ENCODE measurements around the gene GPR37L1.
"Not testable (repeated sequence)": the region's sequence is repeated elsewhere in the genome, so short reads cannot be mapped to it uniquely, and the experiment has no call there.

The GPR37L1 gene

DNA sequence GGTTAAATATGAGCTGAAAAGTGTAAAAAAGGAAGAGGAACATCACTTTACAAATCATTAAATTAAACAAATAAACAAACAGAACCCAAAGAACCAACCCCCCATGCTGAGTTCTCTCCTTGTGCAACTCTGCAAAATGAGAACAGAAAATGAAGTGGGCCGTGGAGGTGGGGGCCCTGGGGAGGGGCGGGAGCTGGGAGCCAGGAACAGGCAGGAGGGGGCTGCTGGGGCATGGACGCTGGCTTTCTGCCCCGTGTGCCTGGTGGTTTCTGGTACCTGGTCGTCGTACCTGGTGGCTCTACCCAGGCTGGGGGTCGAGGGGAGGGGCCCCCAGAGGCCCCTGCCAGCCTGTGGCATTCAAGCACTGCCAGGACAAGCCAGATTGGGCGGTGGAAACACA is 10.8 kb downstream of the GPR37L1 start:
- no peak for DNase-seq

DNA sequence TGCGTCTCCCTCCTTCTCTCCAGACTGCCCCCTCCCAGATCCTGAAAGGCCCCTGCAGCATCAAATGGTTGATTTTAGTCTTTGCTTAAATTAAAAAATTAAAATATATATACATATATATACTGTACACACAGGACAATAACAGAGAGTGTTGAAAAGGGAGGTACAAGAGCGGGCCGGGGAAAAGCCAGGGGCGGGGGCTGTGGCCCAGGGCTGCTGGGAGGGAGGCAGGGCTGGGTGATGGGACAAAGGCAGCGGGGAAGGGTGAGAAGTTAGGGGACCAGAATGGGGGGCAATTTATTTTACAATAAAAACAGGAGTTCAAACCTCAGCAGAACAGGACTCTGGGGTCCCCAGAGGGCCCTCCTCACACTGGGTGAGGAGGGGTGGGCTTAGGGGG is 11.3 kb downstream of the GPR37L1 start:
- DNase-seq, result no peak

DNA sequence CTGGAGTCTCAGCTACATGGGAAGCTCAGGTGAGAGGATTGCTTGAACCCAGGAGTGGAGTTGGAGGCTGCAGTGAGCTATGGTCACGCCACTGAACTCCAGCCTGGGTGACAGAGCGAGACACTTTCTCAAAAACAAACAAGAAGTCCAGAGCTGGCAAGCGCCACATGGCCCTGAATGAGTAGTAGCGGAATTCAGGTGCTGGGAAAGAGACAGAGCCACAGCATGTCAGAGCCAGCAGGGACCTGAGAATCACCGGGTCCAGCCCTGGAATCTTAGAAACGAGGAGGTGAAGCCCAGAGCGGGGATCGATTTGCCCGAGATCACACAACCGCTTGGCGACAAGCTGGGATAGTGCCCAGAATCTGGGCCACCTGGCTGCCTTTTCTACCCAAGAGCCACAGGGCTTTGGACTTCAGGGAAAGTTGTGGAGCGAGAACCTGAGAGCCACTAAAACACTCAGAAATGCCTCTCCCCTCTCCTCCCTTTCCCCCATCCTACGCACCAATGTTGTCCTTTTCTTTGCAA is 12.0 kb downstream of the GPR37L1 start:
- no peak for DNase-seq

DNA sequence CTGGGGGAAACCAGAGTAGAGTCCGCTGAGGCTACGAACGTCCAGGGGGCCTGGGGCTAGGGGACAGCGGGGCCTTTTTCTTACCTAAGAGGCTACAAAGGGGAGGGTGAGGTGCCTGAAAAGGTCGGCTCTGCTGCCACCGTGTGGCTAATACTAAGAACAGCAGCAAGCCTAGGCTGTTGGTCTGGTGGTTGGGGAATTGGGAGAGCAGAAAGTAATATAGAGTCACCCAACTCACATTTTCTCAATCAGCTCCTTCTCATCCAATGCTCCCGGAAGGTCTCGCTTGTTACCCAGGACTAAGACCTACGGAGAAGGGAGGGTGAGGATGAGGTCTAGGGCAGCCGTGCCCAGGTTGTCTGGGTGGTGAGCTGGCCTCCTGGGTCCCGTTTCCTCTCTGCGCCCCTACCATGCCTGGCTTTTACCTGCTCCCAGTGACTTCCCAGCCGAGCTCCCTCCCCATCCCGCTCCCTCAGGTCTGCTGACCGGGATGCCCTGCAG is 12.6 kb downstream of the GPR37L1 start:
- peak; percentile 30 for DNase-seq

DNA sequence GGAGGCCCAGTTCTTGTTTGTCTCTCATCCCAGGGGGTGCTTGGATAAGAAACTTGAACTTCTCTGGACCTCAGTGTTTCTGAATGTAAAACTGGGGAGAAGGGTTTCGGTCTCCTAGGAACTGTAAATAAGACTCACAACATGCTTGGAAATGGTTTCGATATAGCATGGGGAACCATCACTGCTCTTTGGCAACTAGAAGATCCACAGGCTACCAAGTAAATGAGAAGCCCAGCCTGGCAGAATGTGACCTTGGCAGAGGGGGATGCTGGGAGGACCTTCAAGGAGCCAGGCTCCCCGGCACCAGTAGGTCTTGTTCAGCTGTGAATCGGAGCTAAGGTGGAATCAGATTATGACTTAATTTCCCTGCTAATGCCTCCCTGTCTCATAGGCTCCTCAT is 18.1 kb downstream of the GPR37L1 start:
- no peak for DNase-seq

DNA sequence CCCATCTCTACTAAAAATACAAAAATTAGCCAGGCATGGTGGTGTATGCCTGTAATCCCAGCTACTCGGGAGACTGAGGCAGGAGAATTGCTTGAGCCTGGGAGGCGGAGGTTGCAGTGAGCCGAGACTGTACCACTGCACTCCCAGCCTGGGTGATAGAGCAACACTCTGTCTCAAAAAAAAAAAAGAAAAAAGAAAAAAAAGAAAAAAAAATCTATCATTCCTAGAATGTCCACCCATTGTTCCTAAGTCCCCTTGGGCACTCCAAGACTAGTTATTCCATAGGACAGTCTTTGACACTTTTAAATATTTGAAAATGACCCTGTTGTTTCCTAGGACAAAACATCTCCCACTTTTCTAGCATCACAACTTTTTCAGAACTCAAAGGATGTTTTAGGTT is 18.8 kb downstream of the GPR37L1 start:
- DNase-seq, result not testable (repeated sequence)

DNA sequence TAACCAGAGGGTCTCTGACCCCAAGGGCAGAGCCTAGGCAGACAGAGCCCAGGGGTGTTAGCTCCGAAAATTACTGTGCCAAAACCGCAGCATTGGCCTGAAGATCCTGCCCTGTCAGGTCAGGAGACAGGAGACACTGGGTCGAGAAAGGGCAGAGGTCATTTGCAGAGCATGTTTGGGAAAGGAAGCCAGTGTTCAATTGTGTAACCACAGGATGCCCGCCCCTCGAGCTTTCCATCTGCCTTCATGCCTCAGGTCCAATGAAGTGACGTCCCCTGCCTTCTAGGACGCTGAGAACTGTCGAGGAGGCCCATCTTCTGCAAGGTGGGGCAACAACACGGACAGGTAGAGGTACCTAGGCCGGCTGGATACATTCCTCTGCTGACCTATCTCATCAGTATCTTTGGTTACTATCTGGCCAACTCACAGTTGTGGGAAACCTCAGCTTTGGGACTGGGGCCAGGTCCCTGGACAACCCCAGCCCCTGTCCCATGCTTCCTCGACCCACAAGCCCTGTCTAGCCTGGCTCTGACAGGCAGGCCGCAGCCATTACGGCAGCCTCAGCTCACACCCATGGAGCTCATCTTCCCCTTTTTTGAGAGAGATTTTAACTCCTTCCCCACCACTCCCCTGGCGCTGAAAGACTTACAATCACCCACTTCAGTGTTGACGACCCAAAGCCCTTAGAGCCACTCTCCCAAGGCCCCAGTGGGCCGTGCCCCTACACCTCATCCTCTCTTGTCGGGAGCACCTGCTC is 20.5 kb downstream of the GPR37L1 start:
- DNase-seq, result no peak

DNA sequence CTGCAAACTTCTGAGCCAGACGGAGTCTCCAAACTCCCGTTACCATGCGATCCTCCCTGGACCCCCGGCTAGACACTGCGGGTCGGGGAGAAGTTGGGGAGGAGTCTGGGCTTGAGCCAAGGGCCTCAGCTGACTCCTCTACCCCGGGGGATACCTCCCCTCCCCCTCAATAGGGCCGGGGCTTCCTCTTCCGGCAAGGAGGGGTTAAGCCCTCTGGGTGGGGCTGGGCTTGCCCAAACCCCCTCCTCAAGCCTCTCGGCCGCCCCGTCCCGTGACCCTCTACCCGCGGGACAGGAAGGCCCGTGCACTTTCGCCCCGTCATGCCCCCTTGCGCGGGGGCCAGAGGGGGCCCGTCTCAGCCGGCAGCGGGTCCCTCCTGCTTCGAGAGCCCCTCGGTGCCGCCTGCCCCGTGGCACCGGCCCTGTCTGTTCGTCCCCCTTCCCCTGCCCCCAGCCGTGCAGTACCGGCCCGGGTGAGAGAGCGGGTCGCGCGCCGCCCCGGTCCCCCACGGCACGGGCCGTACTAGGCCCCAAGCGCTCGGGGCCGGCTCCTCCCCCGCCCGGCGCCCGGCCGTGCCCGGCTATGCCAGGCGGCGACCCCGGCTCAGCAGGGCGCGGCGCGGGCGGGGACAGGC is 21.2 kb downstream of the GPR37L1 start:
- no peak for DNase-seq

DNA sequence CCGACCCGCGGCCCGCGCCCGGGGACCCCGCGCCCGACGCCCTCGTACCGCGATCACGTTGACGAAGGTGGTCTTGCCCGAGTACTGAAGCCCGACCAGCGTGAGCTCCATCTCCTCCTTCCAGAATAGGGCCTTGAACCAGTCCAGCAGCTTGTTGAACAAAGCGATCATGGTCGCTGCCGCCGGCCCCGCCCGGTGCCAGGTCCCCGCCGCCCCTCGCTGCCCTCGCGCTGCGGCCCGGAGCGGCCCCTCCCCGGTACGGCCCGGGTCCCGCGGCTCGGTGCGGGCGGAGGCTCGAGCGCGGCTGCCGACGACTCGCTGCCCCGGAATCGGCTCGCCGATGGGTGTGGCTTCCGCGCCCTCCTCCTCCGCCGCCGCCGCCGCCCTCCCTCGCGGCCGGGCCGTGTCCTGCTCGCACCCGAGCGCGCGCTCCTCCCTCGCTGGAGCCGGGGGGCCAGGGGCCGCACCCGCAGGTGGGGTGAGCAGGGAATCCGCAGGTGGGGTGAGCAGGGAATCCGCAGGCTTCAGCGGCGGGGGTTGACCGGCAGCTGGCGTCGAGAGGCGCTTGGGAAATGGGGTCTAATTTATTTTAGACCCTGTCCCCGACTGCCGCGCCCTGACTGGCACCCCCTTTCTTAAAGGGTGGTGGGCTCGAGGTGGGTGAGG is 21.8 kb downstream of the GPR37L1 start, which contains the start of gene ARL8A:
TSS of gene ARL8A (minus strand) at position 336 of the 666 bp plus-strand sequence. CDS start at position 171, 165 bp downstream.
- DNase-seq, result peak; percentile 45

DNA sequence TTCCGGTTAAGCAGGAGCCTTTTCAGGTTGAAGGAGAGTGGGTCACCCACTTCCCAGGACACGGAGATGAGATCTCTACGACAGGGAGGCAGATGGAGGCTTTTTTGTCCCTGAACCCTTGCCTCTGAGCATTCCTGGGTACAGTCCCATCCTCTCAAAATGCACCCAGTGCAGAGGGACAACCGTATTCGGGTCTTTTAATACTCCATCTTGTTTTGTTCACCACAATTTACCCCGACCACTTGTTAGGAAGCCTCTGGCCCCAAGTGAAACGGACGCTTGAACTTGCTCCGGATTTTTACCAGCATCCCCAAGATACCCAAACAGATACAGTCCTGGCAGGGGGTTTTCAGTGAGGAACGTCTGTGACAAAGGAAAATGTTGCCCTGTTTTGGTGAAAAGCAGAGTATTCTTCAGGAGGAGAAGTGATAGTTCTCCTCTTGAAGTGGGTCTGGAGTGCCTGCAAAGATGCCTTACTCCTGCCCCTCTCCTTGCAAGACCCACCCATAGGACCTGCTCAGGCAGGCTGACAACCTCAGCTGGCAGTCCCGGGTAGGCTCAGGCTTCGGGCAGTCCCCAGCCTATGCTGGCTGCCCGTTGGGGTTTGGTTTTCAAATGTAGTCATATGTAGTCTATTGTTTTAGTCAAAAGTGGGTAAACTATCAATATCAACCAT is 22.5 kb downstream of the GPR37L1 start:
- DNase-seq, result no peak

DNA sequence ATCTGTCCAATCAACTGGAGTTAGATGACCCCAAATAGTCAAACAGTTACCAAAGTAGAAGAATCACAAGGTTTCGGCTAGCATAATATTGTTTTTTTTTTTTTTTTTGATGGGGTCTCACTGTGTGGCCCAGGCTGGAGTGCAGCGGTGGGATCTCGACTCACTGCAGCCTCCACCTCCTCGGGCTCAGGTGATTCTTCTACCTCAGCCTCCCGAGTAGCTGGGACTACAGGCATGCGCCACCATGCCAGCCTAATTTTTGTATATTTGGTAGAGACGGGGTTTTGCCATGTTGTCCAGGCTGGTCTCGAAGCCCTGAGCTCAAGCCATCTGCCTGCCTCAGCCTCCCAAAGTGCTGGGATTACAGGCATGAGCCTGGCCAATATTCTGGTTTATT is 23.0 kb downstream of the GPR37L1 start:
- DNase-seq, result not testable (repeated sequence)

DNA sequence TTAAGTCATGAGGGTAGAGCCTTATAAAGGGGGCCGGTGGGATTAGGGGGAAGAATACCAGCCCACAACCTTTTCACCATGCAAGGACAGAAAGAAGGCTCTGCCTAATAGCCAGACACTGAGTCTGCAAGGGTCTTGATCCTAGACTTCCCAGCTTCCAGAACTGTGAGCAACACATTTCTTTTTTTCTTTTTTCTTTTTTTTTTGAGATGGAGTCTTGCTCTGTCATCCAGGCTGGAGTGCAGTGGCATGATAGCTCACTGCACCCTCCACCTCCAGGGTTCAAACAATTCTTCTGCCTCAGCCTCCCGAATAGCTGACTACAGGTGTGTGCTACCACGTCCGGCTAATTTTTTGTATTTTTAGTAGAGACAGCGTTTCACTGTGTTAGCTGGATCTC is 23.6 kb downstream of the GPR37L1 start:
- DNase-seq, result no peak

DNA sequence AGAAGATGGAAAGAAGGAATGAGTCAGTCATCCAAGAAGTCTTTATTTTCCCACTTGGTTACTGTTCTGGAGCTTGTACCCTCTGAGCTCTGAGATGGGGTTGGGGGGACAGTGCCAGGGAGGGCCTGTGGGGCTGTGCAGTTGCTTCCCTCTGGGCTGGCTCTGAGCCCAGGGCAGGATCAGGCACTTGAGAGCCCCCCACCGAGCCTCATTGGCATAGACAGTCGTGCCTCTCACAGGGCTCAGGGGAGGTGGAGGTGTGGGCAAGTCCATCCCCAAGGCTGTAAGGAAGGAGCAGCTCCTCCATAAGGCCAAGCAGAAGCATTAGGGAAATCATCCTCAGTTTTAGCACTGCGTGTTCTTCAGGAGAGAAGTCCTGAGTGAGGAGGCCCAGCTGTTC is 24.3 kb downstream of the GPR37L1 start:
- DNase-seq, result no peak

DNA sequence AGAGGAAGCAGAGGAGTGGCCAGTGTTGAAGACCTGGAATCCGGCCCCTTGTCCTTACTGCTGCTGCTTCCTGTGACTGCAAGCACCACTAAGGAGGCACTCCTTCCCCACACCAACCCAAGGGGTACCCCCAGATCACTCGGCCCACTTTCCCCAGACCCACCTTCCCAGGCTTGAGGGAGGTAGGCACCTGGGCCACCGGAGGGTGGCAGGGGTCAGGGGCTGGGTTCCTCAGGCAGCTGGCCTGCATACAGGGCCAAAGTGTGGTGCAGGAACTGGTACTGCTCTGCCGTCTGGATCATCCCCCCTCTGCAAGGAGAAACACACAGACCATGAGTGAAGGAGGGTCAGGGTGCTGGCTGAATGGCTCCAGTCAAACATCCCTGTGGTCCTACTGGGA is 25.7 kb downstream of the GPR37L1 start:
- no peak for DNase-seq

DNA sequence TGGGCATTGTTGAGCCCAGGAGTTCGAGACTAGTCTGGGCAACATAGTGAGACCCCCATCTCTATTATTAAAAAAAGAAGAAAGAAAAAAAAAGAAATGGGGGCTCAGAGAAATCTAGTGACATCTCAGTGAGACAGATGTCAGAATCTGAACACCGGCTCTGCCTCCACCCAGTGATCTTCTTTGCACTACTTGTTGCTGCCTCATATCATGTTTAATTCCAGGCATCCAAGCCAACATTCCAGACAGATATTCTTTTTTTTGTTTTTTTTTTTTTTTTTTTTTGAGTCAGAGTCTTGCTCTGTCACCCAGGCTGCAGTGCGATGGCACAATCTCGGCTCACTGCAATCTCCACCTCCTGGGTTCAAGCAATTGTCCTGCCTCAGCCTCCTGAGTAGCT is 26.8 kb downstream of the GPR37L1 start:
- no peak for DNase-seq

DNA sequence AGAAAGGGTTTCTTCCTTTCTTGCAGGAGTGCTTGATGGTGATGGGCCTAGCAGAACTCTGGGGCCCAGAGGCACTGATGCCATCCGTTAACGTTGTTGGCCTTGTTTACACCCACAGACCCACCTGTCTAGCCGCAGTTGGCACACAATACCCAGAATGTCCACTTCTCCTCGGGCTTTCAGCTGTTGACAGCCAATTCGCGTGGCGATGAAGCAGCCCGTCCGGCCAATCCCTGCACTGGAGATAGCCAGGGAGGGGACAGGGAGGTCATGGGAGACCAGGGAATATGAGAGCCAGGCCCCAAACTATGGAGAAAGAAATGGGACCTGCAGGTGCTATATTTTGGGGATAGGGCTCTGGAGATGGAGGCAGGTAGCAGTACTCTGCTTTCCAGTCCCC is 27.5 kb downstream of the GPR37L1 start:
- DNase-seq, result no peak

DNA sequence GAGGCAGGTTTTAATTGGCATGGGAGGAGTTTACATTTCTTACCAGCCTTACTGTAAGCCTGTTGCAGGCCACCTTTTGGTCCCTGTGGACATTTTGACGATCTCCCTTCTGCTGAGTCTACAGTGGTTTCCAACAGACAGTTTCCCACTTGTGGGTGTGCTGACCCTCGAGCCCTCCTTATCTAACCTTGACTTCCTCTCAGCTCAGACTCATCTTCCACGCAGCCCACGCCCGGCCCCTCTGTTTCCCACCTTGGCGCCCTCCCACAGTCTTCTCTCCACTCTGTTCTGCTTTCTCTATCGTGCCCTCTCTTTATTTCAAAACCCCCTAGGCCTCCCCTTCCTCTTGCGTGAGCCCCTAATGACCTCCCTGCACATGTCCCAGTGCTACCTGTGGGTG is 27.9 kb downstream of the GPR37L1 start:
- DNase-seq, result no peak

DNA sequence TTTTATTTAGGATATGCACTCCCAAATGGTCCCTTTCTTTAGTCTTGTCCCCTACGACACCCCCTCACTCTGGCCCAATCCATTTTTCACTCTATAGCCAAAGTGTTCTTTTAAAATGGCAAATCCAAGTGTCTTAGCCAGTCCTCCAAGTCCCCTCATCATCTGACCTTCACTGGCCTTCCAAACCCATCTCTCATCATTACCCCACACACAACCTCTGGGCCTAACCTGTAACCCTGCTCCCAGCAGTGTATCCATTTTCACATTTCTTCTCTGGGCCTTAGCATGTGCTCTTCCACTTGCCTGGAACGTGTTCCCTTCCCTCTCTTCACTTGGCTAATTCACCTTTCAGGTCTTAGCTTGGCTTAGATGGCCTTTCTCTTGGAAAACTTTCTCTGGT is 28.3 kb downstream of the GPR37L1 start:
- DNase-seq, result no peak

DNA sequence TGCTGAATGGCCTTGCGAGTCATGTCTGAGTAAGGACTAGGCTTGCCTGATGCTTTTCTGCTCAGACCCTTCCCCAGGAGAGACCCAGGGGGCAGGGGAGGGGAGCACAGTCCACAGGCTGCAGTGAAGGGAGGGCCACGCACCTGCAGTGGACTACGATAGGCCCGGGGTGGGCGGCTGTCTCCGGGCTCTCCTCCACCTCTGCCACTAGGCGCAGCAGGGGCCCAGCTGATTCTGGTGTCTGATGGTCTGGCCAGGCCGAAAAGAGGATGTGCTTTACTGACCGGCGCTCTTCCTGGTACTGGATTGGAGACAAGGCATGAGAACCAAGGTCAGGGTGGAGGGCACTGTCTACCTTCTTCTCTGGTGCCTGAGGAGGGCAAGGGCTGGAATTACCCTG is 29.7 kb downstream of the GPR37L1 start:
- DNase-seq, result no peak

DNA sequence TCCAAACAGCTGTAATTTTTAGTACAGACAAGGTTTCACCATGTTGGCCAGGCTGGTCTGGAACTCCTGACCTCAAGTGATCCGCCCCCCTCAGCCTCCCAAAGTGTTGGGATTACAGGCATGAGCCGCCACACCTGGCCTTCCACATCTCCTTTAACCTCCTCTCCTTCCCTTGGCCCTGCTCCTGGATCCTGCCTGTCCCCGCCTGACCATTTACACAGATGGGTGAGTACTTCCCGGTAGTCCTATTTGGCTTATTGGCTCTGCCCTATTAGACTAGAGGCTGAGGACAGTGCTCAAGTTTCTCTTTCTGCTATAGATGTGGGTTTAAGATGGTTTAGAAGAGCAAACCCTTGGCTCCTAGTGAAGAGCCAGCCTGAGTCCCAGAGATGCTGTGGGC is 30.6 kb downstream of the GPR37L1 start:
- DNase-seq, result no peak

DNA sequence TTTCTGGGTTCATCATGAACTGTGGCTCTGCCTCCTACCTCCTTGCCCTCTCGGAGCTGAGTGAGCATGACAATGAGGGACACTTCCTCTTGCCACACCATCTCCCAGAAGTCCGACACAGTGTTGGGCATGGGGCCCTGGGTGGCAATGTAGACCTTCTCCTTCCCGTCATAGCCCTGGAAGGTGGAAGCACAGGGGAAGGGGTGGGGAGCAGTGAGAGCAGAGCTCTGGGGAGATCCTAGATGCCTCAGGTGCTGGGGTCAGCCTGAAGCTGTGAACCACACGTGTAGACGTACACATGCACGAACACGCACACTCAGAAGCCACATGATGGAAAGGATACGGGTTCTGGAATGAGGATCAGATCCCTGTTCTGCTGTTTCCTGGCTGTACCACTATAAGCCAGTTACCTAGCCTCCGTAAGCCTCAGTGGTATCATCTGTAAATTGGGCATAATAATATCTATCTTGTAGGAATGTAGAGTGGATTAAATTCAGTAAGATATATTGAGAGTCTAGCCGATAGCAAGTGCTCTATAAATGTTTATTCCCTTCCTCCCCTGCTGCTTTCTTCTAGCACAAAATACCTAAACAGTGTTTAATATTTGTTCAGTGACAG is 31.5 kb downstream of the GPR37L1 start:
- no peak for DNase-seq

DNA sequence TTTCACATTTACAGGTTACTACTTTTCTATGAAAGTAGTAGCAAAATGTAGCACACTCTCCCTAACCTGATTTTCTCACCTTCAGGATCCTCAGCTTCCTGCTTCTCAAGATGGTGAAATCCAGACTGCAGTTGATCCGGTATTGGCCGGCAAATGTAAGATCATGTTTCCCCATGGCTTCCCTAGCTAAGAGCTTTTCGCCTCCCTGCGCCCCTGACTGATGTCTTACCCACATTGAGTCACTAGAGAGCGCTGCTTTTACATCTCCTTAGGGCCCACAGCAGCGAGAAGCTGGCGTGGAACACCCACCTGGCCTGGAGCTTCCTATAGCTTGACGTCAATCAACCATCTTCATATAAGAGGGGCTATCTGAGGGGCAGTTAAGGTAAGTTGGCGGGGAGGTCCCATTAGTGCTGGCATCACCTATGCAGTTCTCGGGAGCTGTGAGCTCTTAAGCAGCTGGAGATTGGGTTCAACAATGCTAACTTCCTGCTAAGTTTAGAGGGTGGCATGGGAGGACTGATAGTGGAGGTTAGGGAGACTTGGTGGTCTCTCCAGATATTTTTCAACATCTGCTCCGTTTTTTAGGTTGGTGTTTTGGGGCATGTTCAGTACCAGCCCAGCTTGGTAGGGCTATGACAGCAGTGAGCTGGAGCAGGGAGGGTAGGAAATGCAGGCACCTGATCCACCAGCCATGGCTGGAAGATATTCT is 32.2 kb downstream of the GPR37L1 start:
- DNase-seq, result no peak

Data from NCI-H2171 (cell line).